Type B pancreatic cell (in vitro differentiated cells): Measurements from ENCODE around the gene TMEM229A. TPM values are rescaled to one million over a fixed set of nuclear protein-coding genes. Genes with fewer than 3 reads are reported as not detected.

Experiments used
- DNase-seq: peaks from one replicate; pipeline ENCODE4 v3.0.0; 2021; ENCODE audit warnings: mixed read lengths; ENCODE audit not compliant: unreplicated experiment; ENCODE audit errors: extremely low spot score
- H3K27ac Mint-ChIP-seq: 2 replicates; pipeline ENCODE4 v1.8.0; 2021; ENCODE audit warnings: mild to moderate bottlenecking, mixed read lengths
- H3K27me3 Mint-ChIP-seq: 2 replicates; pipeline ENCODE4 v1.8.0; 2021; ENCODE audit warnings: mixed read lengths
- H3K36me3 Mint-ChIP-seq: 2 replicates; pipeline ENCODE4 v1.8.0; 2021; ENCODE audit warnings: mixed read lengths
- H3K4me1 Mint-ChIP-seq: one replicate; pipeline ENCODE4 v1.8.0; 2021; ENCODE audit warnings: mixed read lengths; ENCODE audit not compliant: unreplicated experiment
- H3K4me3 Mint-ChIP-seq: 2 replicates; pipeline ENCODE4 v1.8.0; 2021; ENCODE audit warnings: mild to moderate bottlenecking, mixed read lengths
- H3K9me3 Mint-ChIP-seq: 2 replicates; pipeline ENCODE4 v1.8.0; 2021; ENCODE audit warnings: mixed read lengths
- CTCF ChIP-seq: fragments of 200-600 bp; sonication (generic); conservative IDR thresholded peaks from 2 replicates; pipeline ENCODE4 v1.5.0; 2021; ENCODE audit warnings: antibody characterized with exemption, mild to moderate bottlenecking
- total RNA-seq: library from RNA; stranded (reverse); gene quantifications from 2 replicates; pipeline ENCODE4 v1.2.1, GENCODE V29; 2021; ENCODE audit warnings: low replicate concordance

Gene TMEM229A
- total RNA-seq, 1 donor from 2014 or later = 0.19 TPM

GRCh38 chr7:124058515-124058914 is 25.6 kb upstream of the TMEM229A start:
- TF ChIP-seq CTCF = no peak
- no peak overlapping the region for H3K27ac Mint-ChIP-seq
- H3K4me1 Mint-ChIP-seq = no peaks in the 10 kb centered on the region
- no peaks in the 10 kb centered on the region for H3K9me3 Mint-ChIP-seq
- H3K4me3 Mint-ChIP-seq = no peak overlapping the region
- H3K27me3 Mint-ChIP-seq = peaks cover 3% of the 10 kb centered on the region
- no peaks in the 10 kb centered on the region for H3K36me3 Mint-ChIP-seq
- DNase-seq = no peak

- Mint-ChIP-seq H3K4me1 (no peaks in the 10 kb centered on the region), H3K4me3 (no peak overlapping the region), H3K27me3 (peaks cover 3% of the 10 kb centered on the region), H3K36me3 (no peaks in the 10 kb centered on the region), H3K9me3 (no peaks in the 10 kb centered on the region), H3K27ac (no peak overlapping the region)
- TF ChIP-seq CTCF = no peak
- DNase-seq = no peak
Measured at GRCh38 chr7:124057872-124058271, 25.0 kb upstream of the TMEM229A start.

- no peaks in the 10 kb centered on the region for H3K27me3 Mint-ChIP-seq
Measured at GRCh38 chr7:124056234-124056633, 23.4 kb upstream of the TMEM229A start.

GRCh38 chr7:124051681-124052377 is 19.0 kb upstream of the TMEM229A start:
- TF ChIP-seq CTCF = no peak
- Mint-ChIP-seq H3K27me3 (no peaks in the 10 kb centered on the region), H3K4me3 (no peak overlapping the region), H3K9me3 (no peaks in the 10 kb centered on the region), H3K4me1 (no peaks in the 10 kb centered on the region), H3K27ac (no peak overlapping the region), H3K36me3 (no peaks in the 10 kb centered on the region)
- no peak for DNase-seq

More at GRCh38 chr7:124056234-124056633, 23.4 kb upstream of the TMEM229A start:
- Mint-ChIP-seq H3K36me3 (no peaks in the 10 kb centered on the region), H3K4me1 (no peaks in the 10 kb centered on the region), H3K9me3 (no peaks in the 10 kb centered on the region), H3K4me3 (no peak overlapping the region), H3K27ac (no peak overlapping the region)
- no peak for TF ChIP-seq CTCF
- DNase-seq = no peak

GRCh38 chr7:124042826-124043225 is 10.0 kb upstream of the TMEM229A start:
- no peak overlapping the region for H3K4me3 Mint-ChIP-seq
- peaks cover 16% of the 10 kb centered on the region for H3K27me3 Mint-ChIP-seq
- DNase-seq = no peak
- no peak overlapping the region for H3K27ac Mint-ChIP-seq
- no peak for TF ChIP-seq CTCF
- no peaks in the 10 kb centered on the region for H3K9me3 Mint-ChIP-seq
- no peaks in the 10 kb centered on the region for H3K36me3 Mint-ChIP-seq
- no peaks in the 10 kb centered on the region for H3K4me1 Mint-ChIP-seq
